ENCODE data around the gene ELOVL5. TPM values are rescaled to one million over a fixed set of nuclear protein-coding genes. Genes with fewer than 3 reads are reported as not detected.

Gene ELOVL5
- total RNA-seq, 4 donors from 2014 or later = 178 to 351 (median 263) TPM

GRCh38 chr6:53359095-53359842 is 10.5 kb upstream of the ELOVL5 start:
- TF ChIP-seq CTCF (IDR thresholded peaks at IDR 0.05; ENCODE audit: low read depth) = no peak

GRCh38 chr6:53358440-53359094 is 9.8 kb upstream of the ELOVL5 start:
- TF ChIP-seq CTCF (IDR thresholded peaks at IDR 0.05; ENCODE audit: low read depth) = no peak

GRCh38 chr6:53357576-53358360 is 9.0 kb upstream of the ELOVL5 start:
- TF ChIP-seq CTCF (IDR thresholded peaks at IDR 0.05; ENCODE audit: low read depth) = no peak

GRCh38 chr6:53353624-53354023 is 4.9 kb upstream of the ELOVL5 start:
- TF ChIP-seq CTCF (IDR thresholded peaks at IDR 0.05; ENCODE audit: low read depth) = no peak

GRCh38 chr6:53352360-53352759 is 3.6 kb upstream of the ELOVL5 start:
- no peak for TF ChIP-seq CTCF (IDR thresholded peaks at IDR 0.05; ENCODE audit: low read depth)

GRCh38 chr6:53349209-53349693 is 501 bp upstream of the ELOVL5 start:
- no peak for TF ChIP-seq CTCF (IDR thresholded peaks at IDR 0.05; ENCODE audit: low read depth)

- TF ChIP-seq CTCF (IDR thresholded peaks at IDR 0.05; ENCODE audit: low read depth) = no peak
Measured at GRCh38 chr6:53347921-53348370, 804 bp downstream of the ELOVL5 start.

Measured in subcutaneous adipose tissue (tissue), 4 donors.